Small intestine (tissue), 7 donors: Measurements from ENCODE around the gene GADD45B. TPM values are rescaled to one million over a fixed set of nuclear protein-coding genes. Genes with fewer than 3 reads are reported as not detected.

Experiments used
- DNase-seq, 2 donors: peaks; one replicate each; pipeline versions ENCODE4 v3.0.0 to v3.0.0-alpha.2; 2013
- FAIRE-seq: peaks from 2 replicates; lab custom pipeline; 2012; peaks lifted over from hg19 to GRCh38; lab: Jason Lieb, UNC
- H3K27ac ChIP-seq, 3 donors: one replicate each; pipeline ENCODE4 v1.5.1; 2013; ENCODE audit warnings: low read length in 2 of 3, mild to moderate bottlenecking in 2 of 3, control low read depth in 1 of 3, inconsistent platforms in 1 of 3, low read depth in 1 of 3, moderate library complexity in 1 of 3
- H3K27me3 ChIP-seq, 3 donors: one replicate each; pipeline ENCODE4 v1.6.1; 2013; ENCODE audit warnings: low read length in 3 of 3, inconsistent platforms in 1 of 3; ENCODE audit not compliant: control insufficient read depth in 3 of 3, insufficient read depth in 3 of 3
- H3K36me3 ChIP-seq, 3 donors: one replicate each; pipeline ENCODE4 v1.6.1; 2013; ENCODE audit warnings: low read length in 3 of 3, inconsistent platforms in 1 of 3, low read depth in 1 of 3, mild to moderate bottlenecking in 1 of 3, moderate library complexity in 1 of 3; ENCODE audit not compliant: control insufficient read depth in 3 of 3, insufficient read depth in 2 of 3
- H3K4me1 ChIP-seq, 3 donors: one replicate each; pipeline ENCODE4 v1.6.1; 2013; ENCODE audit warnings: low read length in 2 of 3, inconsistent platforms in 1 of 3, low read depth in 1 of 3, mild to moderate bottlenecking in 1 of 3, moderate library complexity in 1 of 3; ENCODE audit not compliant: control insufficient read depth in 3 of 3, insufficient read depth in 2 of 3
- H3K4me3 ChIP-seq, 3 donors: one replicate each; pipeline ENCODE4 v1.5.1; 2013; ENCODE audit warnings: low read length in 3 of 3, control low read depth in 1 of 3, inconsistent platforms in 1 of 3, low read depth in 1 of 3, mild to moderate bottlenecking in 1 of 3, moderate library complexity in 1 of 3
- H3K9me3 ChIP-seq, 2 donors: one replicate each; pipeline ENCODE4 v1.6.1; 2013; ENCODE audit warnings: low read depth in 1 of 2, low read length in 1 of 2; ENCODE audit not compliant: control insufficient read depth in 2 of 2, insufficient read depth in 1 of 2
- WGBS, 3 donors: extraction: QIAGEN DNeasy Blood & Tissue Kit; methylation state at CpG; one replicate each; pipeline ENCODE4 v1.1.7; 2013; 5-methylcytosine and 5-hydroxymethylcytosine counted together
- polyA plus RNA-seq, 4 donors: library from polyadenylated mRNA; stranded (reverse) in 3 of 4; unstranded in 1 of 4; fragments of 200-250 nt in 3 of 4; fragments of 120-200 nt in 1 of 4; gene quantifications; one replicate each; pipeline versions ENCODE4 v1.2.1 to v1.2.3, GENCODE V29; 2013
- donor health status: healthy with polysubstance abuse.
- donor health status: control.
- donor health status: control.
- donor health status: Bipolar disorder and iron deficiency.
- donor health status: healthy.

The GADD45B gene
- polyA plus RNA-seq, 4 donors: 12.1 to 40.4 (median 15.1) TPM

DNA sequence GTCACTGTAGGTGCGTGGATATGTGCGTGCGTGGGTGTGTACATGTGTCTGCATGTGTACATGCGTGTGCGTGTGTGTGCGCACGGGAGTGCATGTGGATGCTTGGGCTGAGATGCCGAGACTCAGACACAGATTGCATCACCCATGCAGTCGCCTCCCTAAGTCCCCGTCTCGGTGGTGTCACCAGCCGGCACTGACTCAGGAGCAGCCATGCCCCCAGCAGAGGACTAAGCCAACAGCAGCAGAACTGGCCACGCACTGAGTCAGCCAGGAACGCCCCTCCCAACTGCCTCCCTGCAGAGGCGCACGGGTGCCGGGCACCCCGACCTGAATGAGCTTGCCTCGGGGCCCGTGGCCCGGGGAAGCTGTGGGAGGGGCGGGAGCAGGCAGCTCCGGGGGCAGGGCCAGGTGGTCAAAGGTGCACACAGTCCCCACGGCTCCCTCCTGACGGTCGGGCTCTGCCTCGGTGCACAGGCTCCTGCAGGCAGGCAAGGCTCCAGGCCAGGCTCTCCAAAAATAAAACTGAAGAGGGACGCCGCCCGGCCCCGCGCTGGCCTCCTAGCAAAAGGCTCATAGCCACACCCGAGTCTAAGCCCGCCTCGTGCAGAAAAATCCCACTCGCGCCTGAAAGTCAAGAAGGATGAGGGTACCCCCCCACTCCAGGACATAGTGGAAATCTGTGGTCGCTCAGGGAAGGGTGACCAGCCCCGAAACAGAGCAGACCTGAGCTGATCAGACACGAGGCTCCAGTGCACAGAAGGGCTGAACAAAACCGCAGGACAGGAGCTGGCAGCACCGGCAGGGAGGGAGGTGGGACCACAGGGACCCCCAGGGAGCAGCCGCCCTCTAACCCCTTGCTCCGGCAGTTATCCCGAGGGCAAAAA lies 49.2 kb downstream of the GADD45B start:
- WGBS, 3 donors: 32 to 61% (median 49%) methylated on average over 39 to 45 of the region's 45 CpGs
- Histone ChIP-seq H3K27me3 (peaks cover 0 to 3% (median 0%) of the 10 kb centered on the region in 3 donors), H3K9me3 (no peaks in the 10 kb centered on the region), H3K36me3 (no peaks in the 10 kb centered on the region), H3K4me1 (peaks cover 0 to 5% (median 4%) of the 10 kb centered on the region in 3 donors), H3K27ac (no peak overlapping the region), H3K4me3 (no peak overlapping the region)
- DNase-seq (no peak), FAIRE-seq (no peak)

DNA sequence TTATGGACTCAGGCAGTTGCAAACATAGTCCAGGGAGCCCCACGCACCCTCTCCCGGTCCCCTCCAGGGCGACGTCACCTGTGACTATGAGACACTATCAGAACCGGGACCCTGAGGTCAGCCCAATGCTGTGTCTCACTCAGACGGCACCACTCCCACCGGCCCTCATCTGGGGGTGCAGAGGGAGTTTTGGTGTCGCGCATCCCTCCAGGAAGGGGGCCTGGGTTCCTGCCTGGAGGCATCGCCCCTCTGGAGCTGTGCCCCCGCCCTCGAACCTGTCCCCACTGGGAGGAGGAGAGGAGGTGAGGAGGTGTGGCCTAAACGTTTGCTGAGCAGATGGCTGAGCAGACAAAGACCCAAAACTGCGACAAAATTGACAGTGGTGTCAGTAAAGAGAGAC lies 51.2 kb downstream of the GADD45B start:
- no peak for FAIRE-seq
- Histone ChIP-seq H3K36me3 (no peaks in the 10 kb centered on the region), H3K4me1 (peaks cover 0 to 5% (median 4%) of the 10 kb centered on the region in 3 donors), H3K27ac (no peak overlapping the region), H3K27me3 (peaks cover 0 to 3% (median 0%) of the 10 kb centered on the region in 3 donors), H3K4me3 (no peak overlapping the region), H3K9me3 (peaks cover 0 to 3% of the 10 kb centered on the region in 2 donors)
- WGBS, 3 donors: 80 to 84% (median 83%) methylated on average over 14 of the region's 14 CpGs
- DNase-seq: no peak

DNA sequence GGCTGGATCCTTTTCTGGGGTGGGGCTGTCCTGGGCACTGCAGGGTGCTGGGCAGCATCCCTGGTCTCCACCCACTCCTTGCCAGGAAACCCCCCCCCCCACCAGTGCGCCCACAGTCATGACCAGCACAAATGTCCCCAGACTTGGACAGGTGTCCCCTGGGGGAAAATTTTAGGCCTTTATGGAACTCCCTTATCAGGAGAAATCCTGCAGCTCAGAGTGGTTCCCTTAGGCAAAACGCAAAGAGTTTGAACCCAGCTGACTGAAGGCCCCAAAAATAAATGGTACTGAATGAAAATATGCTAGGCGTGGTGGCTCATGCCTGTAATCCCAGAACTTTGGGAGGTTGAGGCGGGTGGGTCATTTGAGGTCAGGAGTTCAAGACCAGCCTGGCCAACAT lies 51.8 kb downstream of the GADD45B start:
- DNase-seq: no peak
- peaks cover 0 to 5% (median 4%) of the 10 kb centered on the region in 3 donors for H3K4me1 ChIP-seq
- no peak overlapping the region for H3K27ac ChIP-seq
- no peaks in the 10 kb centered on the region for H3K36me3 ChIP-seq
- H3K4me3 ChIP-seq: no peak overlapping the region
- peaks cover 0 to 3% (median 0%) of the 10 kb centered on the region in 3 donors for H3K27me3 ChIP-seq
- no peak for FAIRE-seq
- 83 to 89% (median 88%) methylated on average over 4 of the region's 4 CpGs for WGBS, 3 donors
- H3K9me3 ChIP-seq: peaks cover 0 to 3% of the 10 kb centered on the region in 2 donors

Other genes with a start within 250 kb of the GADD45B start
- gene PLEKHJ1, start 239.8 kb upstream of the GADD45B start, polyA plus RNA-seq: 100 to 1,000 TPM; 118 to 307 (median 278) TPM
- gene SF3A2, start 239.3 kb upstream of the GADD45B start, polyA plus RNA-seq: 10 to 100 TPM; 31.8 to 71.5 (median 40.3) TPM
- gene AMH, start 226.8 kb upstream of the GADD45B start, polyA plus RNA-seq: 1 to 10 TPM; 1.1 to 3.0 (median 2.0) TPM
- 1 to 10 TPM in 3 of 4 donors, under 1 TPM in 1; 0.69 to 2.4 (median 1.6) TPM for gene JSRP1, start 219.7 kb upstream of the GADD45B start, polyA plus RNA-seq
- under 1 TPM in 3 of 4 donors, not detected in 1; 0.25 to 0.54 (median 0.46) TPM for gene PEAK3, start 194.0 kb upstream of the GADD45B start, polyA plus RNA-seq
- under 1 TPM in 2 of 4 donors, not detected in 2; 0.13 to 0.56 TPM for gene LINGO3, start 168.0 kb upstream of the GADD45B start, polyA plus RNA-seq
- gene LSM7, start 147.5 kb upstream of the GADD45B start, polyA plus RNA-seq: 100 to 1,000 TPM; 145 to 471 (median 283) TPM
- gene SPPL2B, start 147.4 kb upstream of the GADD45B start, polyA plus RNA-seq: 100 to 1,000 TPM in 1 of 4 donors, 10 to 100 TPM in 3; 69.3 to 109 (median 78.2) TPM
- under 1 TPM in 2 of 4 donors, not detected in 2; 0.53 to 0.54 TPM for gene TMPRSS9, start 115.9 kb upstream of the GADD45B start, polyA plus RNA-seq
- gene TIMM13, start 48.5 kb upstream of the GADD45B start, polyA plus RNA-seq: 100 to 1,000 TPM in 2 of 4 donors, 10 to 100 TPM in 2; 93.2 to 160 (median 100) TPM
- 10 to 100 TPM in 2 of 4 donors, 1 to 10 TPM in 2; 7.3 to 69.3 (median 21.8) TPM for gene LMNB2, start 19.2 kb upstream of the GADD45B start, polyA plus RNA-seq
- gene GNG7, start 226.6 kb downstream of the GADD45B start, polyA plus RNA-seq: 1 to 10 TPM in 2 of 4 donors, under 1 TPM in 1, not detected in 1; 0.99 to 3.5 (median 2.6) TPM
- gene DIRAS1, start 245.2 kb downstream of the GADD45B start, polyA plus RNA-seq: 1 to 10 TPM in 2 of 4 donors, under 1 TPM in 1, not detected in 1; 0.25 to 3.0 (median 1.6) TPM